Stimulated activated CD4-positive, alpha-beta T cell treated with anti-CD3 and anti-CD28 coated beads, Interleukin-4, amount 100 ng/mL, for 48 hours (primary cell): ENCODE data around the gene AKR1E2.
A peak's percentile ranks its signal among the peaks of the same experiment; 100 is the strongest.

ENCODE experiments used
- DNase-seq, 2 donors: peaks; one replicate each; pipeline ENCODE4 v3.0.0-alpha.2; 2020; ENCODE audit warnings: low read depth in 2 of 2

The AKR1E2 gene

DNA sequence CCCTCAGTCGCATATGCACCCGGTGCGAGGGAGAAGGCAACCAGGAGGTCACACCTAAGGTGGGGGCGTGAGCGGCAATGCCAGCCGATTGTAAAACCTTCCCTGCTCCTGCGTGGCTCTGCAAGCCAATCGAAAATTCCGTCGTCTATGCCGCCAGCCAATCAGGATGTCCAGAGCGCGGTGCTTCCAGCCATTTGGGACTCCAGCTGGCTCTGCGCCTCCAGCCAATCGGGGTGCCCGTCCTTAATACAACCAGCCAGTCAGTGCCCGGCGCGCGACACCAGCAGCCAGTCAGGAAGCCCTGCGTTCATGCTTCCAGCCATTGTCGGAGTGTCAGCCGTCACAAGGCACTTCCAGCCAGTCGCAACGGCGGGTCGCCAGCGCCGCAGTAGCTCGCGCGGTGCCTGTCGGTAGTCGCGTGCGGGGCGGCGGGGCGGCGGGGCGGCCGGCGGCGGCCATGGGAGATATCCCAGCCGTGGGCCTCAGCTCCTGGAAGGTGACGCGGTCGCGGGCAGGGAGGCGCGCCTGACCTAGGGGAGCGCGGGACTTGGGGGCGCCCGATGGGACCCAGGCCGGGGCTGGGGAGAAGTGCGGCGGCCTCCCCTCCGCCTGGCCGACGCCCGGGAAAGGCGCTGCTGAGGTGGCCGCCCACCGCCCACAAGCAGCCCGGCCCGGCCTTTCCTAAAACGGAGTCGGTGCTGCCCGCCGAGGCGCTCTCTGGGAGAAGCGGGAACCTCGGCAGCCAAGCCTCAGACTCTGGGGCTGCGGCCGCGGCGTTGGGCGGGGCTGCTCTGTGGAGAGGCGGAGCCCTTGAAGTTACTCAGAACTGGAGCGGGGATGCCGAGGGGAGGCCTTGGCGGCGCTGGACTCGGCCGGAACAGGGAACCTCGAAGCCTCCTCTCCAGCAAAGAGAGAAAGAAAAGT, at the start of gene AKR1E2:
AKR1E2 (plus strand) TSS at position 340 of the 924 bp plus-strand sequence; CDS start at position 458, 118 bp downstream.
- DNase-seq = peak; percentile 68 to 79

DNA sequence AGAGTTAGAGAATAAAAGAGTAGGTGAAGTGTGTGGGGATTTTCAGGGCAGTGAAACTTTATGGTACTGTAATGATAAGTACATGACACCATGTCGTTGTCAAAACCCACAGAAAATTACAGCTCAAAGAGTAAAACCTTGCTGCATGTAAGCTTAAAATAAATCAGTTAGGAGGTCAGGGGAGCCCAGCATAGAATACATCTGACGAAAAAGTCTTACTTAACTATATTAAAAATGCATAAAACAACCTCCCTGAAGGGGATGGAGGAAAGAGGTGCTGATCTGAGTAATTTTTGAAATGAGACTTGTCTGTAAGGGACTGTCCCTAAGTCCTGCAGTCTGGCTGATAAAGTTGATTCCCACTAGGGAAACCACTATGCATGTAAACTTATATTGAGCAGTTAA, 49.8 kb upstream of the AKR1E2 start:
- no peak for DNase-seq

DNA sequence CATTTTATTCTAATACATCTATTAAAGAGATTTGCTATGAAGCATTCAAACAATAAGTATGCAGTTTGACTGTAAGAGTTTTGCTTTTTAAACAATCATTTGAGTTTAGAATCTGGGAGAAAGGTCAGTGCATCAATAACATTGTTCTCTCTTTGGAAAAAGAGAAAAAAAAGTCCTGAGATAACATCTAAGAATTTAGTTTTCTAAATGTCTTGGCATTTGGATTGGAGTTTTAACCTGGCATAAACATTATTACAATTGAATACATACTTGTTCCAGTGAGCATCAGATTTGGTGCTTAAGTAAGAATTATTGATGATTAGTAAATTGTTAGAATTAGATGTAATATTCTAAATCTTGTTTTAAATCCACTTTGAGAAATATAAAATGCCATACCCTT, 47.2 kb upstream of the AKR1E2 start:
- no peak for DNase-seq

GRCh38 chr10:4780091-4780490, 45.9 kb upstream of the AKR1E2 start:
- DNase-seq = no peak

DNA sequence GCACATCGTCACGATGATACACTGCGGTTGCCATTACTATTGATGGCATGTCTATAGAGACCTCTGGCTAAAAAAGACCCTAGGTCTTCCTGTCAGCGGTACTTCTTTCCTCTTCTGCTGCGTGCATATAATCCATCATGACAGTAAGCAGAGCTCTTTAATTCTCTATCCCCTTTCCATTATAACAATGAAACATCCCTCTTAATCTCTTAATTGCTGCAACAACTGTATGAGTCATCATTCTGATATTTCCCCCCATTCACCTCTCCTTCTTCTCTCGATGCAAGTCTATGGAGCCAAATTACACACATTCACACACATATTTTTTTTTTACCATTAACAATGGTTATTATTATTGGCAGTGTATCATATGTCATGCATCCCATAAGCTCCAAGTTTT, 45.2 kb upstream of the AKR1E2 start:
- DNase-seq = no peak

DNA sequence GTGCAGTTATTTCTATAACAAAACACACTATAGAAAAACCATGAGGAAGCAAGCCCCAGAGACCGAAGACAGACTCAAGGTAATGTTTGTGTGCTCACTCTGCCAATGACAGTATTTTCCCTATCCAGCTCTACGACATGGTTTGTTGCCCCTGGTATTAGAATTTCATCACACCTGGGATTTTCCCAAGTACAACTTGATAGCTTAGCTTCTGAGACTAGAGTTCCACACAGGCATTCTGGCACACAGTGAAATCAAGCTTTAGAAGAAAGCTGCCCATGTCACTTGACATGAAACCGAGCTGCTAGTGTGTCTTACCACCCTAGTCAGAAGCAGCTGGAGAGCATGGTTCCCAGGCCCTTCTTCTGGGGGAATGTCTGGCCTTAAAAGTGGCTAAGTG, 44.1 kb upstream of the AKR1E2 start:
- DNase-seq = no peak

DNA sequence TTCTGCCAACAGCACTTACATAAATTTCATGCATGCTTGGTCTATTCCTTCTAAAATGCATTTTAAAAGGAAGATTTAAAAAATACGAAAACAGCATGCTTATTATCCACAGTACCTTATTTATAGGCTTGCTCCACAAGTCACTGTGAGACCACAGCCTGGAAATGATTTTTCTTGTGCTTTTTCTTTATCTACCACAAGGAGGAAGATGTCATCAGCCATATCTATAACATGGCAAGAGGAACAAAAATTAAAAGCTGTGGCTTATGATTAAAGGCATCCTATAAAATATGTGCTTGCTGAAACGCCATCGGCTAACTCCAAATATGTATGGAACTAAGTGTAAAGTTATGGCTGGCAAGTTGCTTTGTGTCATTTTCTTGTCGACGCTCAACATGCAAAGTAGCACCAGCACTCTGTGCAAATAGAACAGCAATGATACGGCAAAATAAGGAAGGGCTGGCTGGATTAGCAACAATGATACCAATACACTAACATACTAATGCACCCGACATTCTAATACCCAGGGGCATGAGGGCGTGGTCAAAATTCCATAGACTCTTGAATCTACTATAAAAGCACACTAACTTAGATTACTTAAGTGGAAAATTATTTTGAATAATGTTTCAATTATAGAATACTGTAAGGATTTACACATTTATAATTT, 41.2 kb upstream of the AKR1E2 start:
- DNase-seq = no peak

DNA sequence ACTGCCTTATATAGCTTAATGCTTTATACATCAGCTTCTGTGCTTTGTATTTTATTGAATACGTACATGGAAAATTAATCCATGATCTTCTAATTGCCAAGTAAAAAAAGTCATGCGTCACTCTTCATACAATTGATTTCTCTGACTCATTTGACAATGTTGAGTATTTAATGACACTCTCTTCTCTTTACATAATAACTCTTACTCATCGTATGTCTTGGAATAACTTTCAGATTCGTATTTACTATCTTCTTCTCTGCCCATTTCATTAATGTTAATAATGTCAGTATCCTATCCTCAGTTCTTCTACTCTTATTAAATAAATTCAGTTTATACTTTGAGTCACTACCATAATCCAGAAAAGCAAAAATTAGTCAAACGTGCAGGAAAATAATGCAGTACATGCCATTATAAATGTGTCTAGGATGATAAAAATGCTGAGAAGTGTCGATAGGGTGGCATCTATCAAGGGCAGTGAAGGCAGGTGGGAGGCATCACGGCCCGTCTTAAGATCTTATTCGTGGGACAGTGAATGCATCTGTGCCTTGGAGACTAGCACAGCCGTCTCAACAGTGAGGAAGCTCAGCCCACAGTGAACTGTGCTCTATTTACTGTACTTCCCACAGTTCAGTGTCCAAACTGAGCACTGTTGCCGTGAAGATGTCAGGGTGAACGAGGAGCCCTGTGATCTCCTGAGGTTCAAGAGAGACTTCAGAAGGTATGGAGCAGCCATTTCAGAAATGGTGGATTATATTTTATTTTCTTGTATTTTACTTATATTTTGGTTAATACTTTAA, 39.8 kb upstream of the AKR1E2 start:
- DNase-seq = no peak

- DNase-seq = no peak
Observed at GRCh38 chr10:4790045-4790444, 36.0 kb upstream of the AKR1E2 start.

DNA sequence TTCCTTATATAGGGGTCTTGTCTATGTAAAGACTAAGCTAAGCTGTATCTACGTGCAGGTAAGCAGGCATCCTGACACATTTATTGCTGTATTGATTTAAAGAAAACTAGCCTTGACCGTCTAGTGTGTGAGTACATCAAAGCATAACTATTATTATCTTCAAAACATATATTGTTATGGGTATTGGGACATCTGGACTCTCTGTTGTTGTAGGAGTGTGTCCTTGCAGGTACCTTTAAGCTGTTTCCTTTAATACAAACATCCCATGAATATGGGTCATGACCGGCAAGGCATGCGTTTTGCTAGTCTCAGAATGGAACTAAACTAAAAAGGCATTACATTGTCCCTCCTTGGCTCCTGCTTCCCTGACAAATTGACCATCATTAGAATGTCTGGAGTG, 35.1 kb upstream of the AKR1E2 start:
- no peak for DNase-seq

DNA sequence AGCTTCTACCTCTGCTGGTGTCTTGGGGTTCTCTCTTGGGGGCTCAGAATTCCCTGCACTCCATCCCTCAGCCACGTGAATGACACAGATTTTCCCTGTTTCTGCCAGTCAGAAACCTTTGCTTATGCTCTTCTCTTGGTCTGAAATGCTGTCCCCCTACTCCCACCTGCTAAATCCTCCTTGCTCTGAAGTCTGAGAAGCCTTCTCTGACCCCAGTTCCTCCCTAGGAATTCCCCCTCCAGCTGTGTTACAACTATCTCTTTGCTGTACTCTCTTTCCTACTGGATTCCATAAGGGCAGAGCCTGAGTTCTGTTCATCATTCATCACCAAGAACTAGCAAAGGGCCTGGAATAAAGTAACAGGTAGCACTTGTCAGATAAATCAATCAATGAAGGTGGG, 33.6 kb upstream of the AKR1E2 start:
- DNase-seq = no peak

- no peak for DNase-seq
Observed at GRCh38 chr10:4801405-4801804, 24.6 kb upstream of the AKR1E2 start.

DNA sequence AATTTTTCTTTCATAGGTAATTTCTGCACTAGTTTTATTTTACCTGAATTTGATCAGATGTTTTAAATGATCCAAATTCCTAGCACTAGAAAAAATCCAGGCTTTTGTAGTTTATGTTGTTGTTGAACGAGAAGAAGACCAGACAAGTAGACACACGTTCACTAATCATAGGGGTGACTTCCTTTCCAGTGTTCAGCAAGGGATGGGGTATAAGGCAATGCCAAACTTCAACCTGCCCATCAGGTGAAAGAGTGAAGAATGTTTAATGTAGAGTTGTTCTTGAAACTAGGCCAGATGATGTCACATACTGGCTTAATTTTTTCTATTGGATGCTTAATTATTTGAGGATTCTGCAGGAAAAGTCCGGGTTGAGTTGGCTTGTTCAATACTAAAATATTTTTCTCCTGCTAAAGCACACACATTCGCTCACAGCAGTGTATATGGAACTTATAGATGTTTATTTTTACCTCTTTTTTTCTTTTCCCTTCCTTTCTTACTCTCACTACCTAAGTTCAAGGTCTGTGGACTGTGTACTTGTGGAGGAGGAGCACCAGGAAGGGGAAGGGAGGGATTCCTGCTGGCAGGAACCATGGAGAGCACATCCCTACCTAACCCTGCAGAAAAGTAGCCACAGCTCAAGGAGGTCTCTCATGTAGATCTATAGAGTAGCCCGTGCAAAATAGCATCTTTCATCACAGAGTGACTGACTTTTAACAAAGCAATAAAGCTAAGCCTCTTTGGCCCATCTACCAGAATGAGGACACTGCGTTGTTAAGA, 23.1 kb upstream of the AKR1E2 start:
- DNase-seq = no peak

GRCh38 chr10:4803822-4804221, 22.2 kb upstream of the AKR1E2 start:
- no peak for DNase-seq

DNA sequence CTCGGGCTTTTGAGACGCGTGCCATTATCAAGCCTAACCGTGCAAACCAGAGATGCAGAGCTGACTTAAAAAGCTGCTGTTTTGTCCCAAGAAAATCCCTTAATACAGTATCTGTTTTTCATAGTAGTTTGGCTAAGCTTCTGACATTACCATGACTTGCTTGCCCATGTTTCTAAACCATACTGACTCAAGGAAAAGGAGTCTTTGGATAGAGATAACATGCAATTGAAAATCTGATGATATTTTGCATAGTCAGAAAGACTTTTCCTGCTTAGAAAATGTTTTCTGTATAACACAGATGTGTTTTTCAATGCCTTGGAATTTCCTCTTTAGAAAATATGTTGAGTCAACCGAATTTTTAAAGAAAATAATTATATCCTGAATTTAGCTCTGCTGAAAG, 21.5 kb upstream of the AKR1E2 start:
- no peak for DNase-seq

DNA sequence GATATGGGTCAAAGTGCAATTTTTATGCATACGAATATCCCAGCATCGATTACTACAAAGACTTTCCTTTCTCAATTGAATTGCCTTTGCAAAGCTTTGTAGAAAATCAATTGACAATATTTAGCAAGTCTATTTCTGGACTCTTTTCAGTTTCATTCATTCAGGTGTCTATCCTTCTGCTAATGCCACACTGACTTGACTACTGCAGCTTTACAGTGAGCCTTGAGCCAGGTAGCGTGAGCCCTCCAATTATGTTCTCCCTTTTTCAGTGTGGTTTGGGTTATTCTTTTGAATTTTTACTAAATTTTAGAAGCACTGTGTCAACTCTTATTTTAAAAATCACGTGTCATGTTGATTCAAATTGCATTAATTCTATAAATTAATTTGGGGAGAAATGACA, 19.5 kb upstream of the AKR1E2 start:
- DNase-seq = no peak

GRCh38 chr10:4807761-4808507, 18.1 kb upstream of the AKR1E2 start:
- no peak for DNase-seq

DNA sequence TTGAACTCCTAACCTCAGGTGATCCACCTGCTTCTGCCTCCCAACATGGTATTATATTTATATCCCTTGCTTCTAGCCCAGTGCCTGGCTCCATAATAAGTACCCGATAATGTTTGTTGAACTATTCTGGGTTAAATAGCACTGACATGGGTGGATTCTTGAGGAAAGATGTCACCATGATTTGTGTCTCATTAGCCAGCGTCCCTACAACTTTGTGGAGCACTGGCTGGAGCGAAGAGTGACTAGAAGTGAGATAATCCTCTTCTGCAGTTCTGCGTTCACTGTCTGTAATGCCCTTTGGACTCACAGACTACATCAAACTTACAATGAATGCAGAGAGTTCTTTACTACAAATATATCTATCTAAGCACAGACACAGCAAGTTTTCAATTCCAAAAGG, 16.9 kb upstream of the AKR1E2 start:
- DNase-seq = no peak

GRCh38 chr10:4810092-4810491, 15.9 kb upstream of the AKR1E2 start:
- no peak for DNase-seq

- no peak for DNase-seq
Observed at GRCh38 chr10:4812046-4812445, 14.0 kb upstream of the AKR1E2 start.

DNA sequence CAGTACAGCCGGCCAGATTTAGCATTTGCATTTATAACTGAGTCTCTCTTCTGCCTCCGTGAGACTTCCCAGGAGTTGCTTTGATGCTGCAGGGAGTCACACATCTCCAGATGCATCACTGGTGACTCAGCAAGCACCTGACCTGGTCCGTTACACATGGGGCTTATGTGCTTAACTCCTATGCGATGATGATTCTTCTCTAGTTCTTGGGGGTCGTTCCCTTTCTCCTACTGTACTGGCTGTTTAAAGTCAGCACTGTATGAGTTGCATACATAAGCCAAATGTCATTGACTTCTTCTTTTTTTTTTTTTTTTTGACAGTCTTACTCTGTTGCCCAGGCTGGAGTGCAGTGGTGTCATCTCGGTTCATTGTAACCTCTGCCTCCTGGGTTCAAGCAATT, 13.0 kb upstream of the AKR1E2 start:
- DNase-seq = no peak
